ENCODE results near the gene DNLZ.
"Not testable (repeated sequence)": the region's sequence is repeated elsewhere in the genome, so short reads cannot be mapped to it uniquely, and the experiment has no call there.

DNLZ gene

DNA sequence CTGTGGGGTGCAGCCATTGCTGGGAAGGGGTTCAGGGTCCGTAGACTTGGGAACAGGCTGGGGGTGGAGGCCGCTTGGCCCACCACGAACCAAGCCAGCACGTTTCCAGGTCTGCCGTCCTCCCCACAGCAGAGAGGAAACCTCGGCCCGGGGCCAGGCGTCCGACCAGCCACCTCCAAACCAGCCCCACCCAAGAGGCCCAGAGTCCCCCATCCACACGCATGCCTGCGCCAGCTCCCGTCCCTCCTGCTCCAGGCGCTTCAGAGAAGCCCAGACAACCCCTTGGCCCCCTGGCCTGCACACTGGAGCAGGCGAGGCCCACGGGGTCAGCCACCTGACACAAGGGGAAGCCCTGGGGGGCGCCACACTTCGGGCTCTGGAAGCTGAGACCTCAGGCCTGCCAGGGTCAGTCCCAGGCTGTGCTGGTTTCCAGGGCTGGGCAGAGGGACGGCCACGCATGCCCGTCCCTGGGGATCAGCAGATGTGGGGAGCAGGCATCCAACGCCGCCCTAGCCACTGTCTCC, 6.3 kb downstream of the DNLZ start:
- no peak overlapping the region for H3K9ac ChIP-seq (ENCODE audit: low read depth, low read length)
- H3K27ac ChIP-seq (ENCODE audit: low read depth, low read length), result no peak overlapping the region

DNA sequence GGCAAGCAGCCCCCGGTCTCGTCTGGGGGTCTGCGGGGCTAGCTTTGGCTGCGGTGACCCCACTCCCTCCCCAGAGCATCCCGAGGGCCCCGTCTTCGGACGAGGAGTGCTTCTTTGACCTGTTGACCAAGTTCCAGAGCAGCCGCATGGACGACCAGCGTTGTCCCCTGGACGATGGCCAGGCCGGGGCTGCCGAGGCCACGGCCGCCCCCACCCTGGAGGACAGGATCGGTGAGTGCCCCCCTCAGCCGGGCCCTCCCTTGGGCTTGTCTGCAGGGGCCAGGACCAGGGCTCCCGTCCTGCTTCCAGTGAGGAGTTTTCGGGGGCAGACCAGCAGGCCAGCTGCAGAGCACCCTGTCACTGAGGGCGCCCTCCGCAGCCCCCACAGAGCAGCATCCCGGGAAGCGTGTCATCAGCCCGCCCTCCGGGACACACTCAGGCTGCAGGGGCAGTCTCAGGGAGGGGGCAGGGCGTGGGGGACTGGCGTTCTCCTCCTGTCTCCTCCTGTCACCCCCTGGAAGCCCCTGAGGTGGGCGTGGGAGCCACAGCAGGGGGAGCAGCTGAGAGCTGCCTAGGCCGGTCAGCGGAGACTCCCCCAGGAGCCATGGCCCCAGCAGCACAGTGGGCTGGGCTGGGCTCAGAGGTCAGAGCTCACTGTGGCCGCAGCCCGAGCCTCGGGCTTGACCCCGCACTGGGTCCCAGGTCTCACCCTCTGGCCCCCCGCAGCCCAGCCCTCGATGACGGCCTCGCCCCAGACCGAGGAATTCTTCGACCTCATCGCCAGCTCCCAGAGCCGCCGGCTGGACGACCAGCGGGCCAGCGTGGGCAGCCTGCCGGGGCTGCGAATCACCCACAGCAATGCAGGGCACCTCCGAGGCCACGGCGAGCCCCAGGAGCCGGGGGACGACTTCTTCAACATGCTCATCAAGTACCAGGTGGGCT, 7.7 kb downstream of the DNLZ start:
- WGBS, result 92% methylated on average over 54 of the region's 54 CpGs
- H3K36me3 ChIP-seq (ENCODE audit: insufficient read depth, low read length), result peaks cover 6% of the 10 kb centered on the region; the same call in 1 of the 2 replicates
- no peak overlapping the region; the same call in 1 of the 2 replicates for H3K9ac ChIP-seq (ENCODE audit: low read depth, low read length)
- no peaks in the 10 kb centered on the region for H3K27me3 ChIP-seq (ENCODE audit: insufficient read depth, low read length)
- no peak overlapping the region for H3K4me3 ChIP-seq (ENCODE audit: low read length)
- no peaks in the 10 kb centered on the region for H3K4me1 ChIP-seq (ENCODE audit: insufficient read depth, low read length)
- H3K27ac ChIP-seq (ENCODE audit: low read depth, low read length), result no peak overlapping the region
- no peaks in the 10 kb centered on the region for H3K9me3 ChIP-seq (ENCODE audit: insufficient read depth, low read depth, low read length)

More for the DNA sequence above, 6.3 kb downstream of the DNLZ start:
- no peaks in the 10 kb centered on the region for H3K9me3 ChIP-seq (ENCODE audit: insufficient read depth, low read depth, low read length)
- H3K36me3 ChIP-seq (ENCODE audit: insufficient read depth, low read length), result peaks cover 14% of the 10 kb centered on the region; the same call in 1 of the 2 replicates
- 95% methylated on average over 22 of the region's 22 CpGs for WGBS
- H3K27me3 ChIP-seq (ENCODE audit: insufficient read depth, low read length), result no peaks in the 10 kb centered on the region
- H3K4me3 ChIP-seq (ENCODE audit: low read length), result no peak overlapping the region
- no peaks in the 10 kb centered on the region for H3K4me1 ChIP-seq (ENCODE audit: insufficient read depth, low read length)

DNA sequence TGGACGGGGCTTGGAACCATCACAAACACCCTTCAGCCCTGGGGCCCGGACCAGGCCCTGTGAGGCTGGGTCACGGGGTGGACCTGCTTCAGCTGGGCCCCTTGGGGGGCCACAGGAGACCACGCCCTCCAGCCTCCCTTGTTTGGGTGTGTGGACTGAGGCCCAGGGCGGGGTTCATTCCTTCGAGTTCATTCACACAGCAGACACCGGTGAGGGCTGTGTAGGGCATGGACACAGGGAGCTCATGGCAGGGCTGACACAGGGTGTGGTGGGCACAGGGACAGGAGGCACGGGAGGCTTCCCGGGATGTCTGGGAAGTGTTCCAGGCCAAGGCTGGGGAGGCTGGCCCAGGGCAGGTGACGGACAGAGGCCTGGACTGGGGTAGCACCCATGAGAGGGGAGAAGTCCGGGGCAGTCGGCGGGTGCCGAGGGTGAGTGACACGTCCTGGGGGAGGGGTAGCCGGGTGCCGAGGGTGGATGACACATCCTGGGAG, 8.9 kb downstream of the DNLZ start:
- peaks cover 3% of the 10 kb centered on the region; the same call in 1 of the 2 replicates for H3K36me3 ChIP-seq (ENCODE audit: insufficient read depth, low read length)
- WGBS, result 88% methylated on average over 17 of the region's 17 CpGs
- H3K9ac ChIP-seq (ENCODE audit: low read depth, low read length), result no peak overlapping the region

DNA sequence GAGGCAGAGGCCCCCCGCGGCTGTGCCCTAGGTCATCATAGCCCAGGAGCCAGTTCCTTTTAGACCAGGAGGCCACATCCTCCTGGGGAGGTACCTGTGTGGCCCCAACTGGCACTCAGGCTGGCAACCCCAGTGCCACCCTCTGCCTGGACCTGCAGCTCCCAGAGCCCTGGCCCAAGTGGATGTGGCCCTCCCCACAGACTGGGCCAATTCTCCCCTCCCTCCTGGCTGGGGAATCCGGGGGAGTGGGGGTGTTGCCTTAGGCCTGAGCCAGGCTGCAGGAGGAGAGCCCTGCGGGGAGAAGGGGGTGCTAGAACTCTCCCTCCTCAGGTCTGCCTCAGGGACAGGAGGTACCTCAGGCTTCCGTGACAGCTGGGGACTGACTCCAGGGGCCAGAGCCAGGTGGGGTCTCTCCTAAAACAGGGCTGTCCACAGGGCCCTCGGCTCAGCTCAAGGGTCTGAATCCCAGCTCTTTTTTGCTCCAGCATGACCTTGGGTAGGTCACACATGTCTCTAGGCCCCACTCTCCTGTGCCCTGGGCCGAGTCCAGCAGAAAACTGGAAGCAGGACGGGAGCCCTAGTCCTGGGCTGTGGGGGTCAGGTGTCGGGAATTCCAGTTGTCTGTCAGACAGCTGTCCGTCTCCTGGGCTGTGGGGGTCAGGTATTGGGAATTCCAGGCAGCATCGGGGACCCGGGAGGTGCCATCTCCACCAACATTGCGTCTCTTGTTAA, 9.6 kb downstream of the DNLZ start:
- H3K4me3 ChIP-seq (ENCODE audit: low read length), result no peak overlapping the region
- no peaks in the 10 kb centered on the region for H3K9me3 ChIP-seq (ENCODE audit: insufficient read depth, low read depth, low read length)
- no peak overlapping the region for H3K9ac ChIP-seq (ENCODE audit: low read depth, low read length)
- peaks cover 3% of the 10 kb centered on the region; the same call in 1 of the 2 replicates for H3K36me3 ChIP-seq (ENCODE audit: insufficient read depth, low read length)
- 88% methylated on average over 13 of the region's 13 CpGs for WGBS
- H3K27ac ChIP-seq (ENCODE audit: low read depth, low read length), result no peak overlapping the region
- no peaks in the 10 kb centered on the region for H3K27me3 ChIP-seq (ENCODE audit: insufficient read depth, low read length)
- H3K4me1 ChIP-seq (ENCODE audit: insufficient read depth, low read length), result no peaks in the 10 kb centered on the region

More for the DNA sequence above, 8.9 kb downstream of the DNLZ start:
- no peaks in the 10 kb centered on the region for H3K9me3 ChIP-seq (ENCODE audit: insufficient read depth, low read depth, low read length)
- H3K4me1 ChIP-seq (ENCODE audit: insufficient read depth, low read length), result no peaks in the 10 kb centered on the region
- H3K27me3 ChIP-seq (ENCODE audit: insufficient read depth, low read length), result no peaks in the 10 kb centered on the region
- H3K27ac ChIP-seq (ENCODE audit: low read depth, low read length), result no peak overlapping the region
- no peak overlapping the region for H3K4me3 ChIP-seq (ENCODE audit: low read length)

DNA sequence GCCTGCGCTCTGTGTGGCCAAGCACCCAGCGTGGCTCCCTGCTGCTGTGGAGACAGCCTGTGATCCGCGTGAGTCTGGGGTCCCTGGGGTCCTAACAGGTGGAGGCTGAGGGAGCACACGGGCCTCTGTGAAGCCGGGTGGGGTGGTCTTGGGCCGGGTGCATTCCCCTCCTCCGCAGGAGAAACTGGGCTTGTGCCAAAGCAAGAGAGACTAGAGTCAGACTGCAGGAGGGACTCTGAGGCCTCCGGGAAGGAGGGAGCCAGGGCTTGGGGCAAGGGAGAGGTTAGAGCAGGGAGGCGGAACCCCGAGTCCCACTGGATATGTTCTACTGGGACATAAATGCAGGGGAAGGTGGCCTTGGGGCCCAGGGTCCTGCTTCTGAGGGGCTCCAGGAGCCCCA, 10.5 kb downstream of the DNLZ start:
- Histone ChIP-seq H3K4me1 (ENCODE audit: insufficient read depth, low read length) (no peaks in the 10 kb centered on the region), H3K9ac (ENCODE audit: low read depth, low read length) (no peak overlapping the region), H3K9me3 (ENCODE audit: insufficient read depth, low read depth, low read length) (no peaks in the 10 kb centered on the region), H3K36me3 (ENCODE audit: insufficient read depth, low read length) (peaks cover 3% of the 10 kb centered on the region; the same call in 1 of the 2 replicates), H3K4me3 (ENCODE audit: low read length) (no peak overlapping the region), H3K27me3 (ENCODE audit: insufficient read depth, low read length) (no peaks in the 10 kb centered on the region), H3K27ac (ENCODE audit: low read depth, low read length) (no peak overlapping the region)
- 93% methylated on average over 11 of the region's 11 CpGs for WGBS

DNA sequence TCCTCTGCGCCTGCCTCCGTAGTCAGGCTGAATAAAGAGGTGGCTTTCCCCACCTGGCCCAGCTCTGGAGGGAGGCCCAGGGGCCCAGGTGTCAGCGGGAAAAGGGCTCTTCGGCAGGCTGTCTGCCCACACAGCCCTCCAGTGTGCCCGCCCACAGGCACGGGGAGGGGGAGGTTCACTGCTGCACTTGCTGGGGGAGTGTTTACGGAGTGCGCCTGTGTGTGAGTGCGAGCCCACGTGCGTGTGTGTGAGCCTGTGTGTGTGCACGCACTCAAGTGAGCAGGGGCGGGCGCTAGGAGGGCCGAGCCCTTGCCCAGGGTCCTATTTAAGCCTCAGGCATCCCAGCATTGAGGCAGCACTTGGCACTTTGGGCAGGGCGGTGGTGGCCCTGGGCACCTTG, 10.9 kb downstream of the DNLZ start:
- H3K4me1 ChIP-seq (ENCODE audit: insufficient read depth, low read length), result no peaks in the 10 kb centered on the region
- no peak overlapping the region for H3K4me3 ChIP-seq (ENCODE audit: low read length)
- H3K9ac ChIP-seq (ENCODE audit: low read depth, low read length), result no peak overlapping the region

DNA sequence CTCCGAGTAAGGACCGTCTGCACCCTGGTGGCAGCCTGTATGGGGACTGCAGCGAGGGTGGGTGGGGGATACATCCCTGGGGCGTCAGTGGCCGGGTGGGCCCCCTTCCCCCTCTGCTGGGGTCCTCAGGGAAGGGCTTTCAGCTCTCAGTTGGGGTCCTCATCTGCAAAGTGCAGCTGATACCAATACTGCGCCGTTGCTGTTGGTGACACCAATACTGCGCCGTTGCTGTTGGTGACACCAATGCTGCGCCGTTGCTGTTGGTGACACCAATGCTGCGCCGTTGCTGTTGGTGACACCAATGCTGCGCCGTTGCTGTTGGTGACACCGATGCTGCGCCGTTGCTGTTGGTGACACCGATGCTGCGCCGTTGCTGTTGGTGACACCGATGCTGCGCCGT, 11.7 kb downstream of the DNLZ start:
- not testable (repeated sequence) for H3K36me3 ChIP-seq (ENCODE audit: insufficient read depth, low read length); H3K4me1 ChIP-seq (ENCODE audit: insufficient read depth, low read length); H3K4me3 ChIP-seq (ENCODE audit: low read length); H3K27ac ChIP-seq (ENCODE audit: low read depth, low read length); H3K27me3 ChIP-seq (ENCODE audit: insufficient read depth, low read length); H3K9me3 ChIP-seq (ENCODE audit: insufficient read depth, low read depth, low read length); H3K9ac ChIP-seq (ENCODE audit: low read depth, low read length)
- WGBS, result 94% methylated on average over 19 of the region's 24 CpGs

More for the DNA sequence above, 10.9 kb downstream of the DNLZ start:
- Histone ChIP-seq H3K27ac (ENCODE audit: low read depth, low read length) (no peak overlapping the region), H3K9me3 (ENCODE audit: insufficient read depth, low read depth, low read length) (no peaks in the 10 kb centered on the region), H3K27me3 (ENCODE audit: insufficient read depth, low read length) (no peaks in the 10 kb centered on the region), H3K36me3 (ENCODE audit: insufficient read depth, low read length) (peaks cover 3% of the 10 kb centered on the region; the same call in 1 of the 2 replicates)
- WGBS, result 83% methylated on average over 16 of the region's 16 CpGs

DNA sequence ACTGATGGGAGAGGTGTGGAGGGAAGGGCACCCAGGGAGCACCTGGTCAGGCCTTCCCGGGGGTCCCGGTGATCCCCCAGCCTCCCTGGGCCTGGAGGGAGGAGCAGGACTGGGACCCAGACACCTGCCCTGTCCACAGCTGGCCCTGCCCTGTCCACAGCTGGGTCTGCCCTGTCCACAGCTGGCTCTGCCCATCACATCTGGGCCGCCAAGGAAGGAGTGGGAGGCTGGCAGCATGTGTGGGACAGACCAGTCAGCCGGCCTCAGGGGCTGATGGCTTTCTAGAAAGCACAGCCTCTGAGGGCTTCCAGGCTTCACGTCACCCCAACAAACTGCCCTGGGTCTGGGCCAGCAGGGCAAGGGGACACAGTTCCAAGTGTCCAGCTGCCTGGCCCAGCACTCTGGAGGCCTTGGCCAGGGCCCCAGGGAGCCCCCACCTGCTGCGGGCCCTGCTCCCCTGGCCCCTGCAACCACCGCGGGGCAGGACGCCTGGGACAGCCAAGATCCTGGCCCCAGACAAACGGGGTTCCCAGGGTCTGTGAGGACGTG, 12.2 kb downstream of the DNLZ start:
- H3K9ac ChIP-seq (ENCODE audit: low read depth, low read length), result no peak overlapping the region
- no peak overlapping the region for H3K27ac ChIP-seq (ENCODE audit: low read depth, low read length)
- 91% methylated on average over 11 of the region's 11 CpGs for WGBS
- no peaks in the 10 kb centered on the region for H3K9me3 ChIP-seq (ENCODE audit: insufficient read depth, low read depth, low read length)
- no peak overlapping the region for H3K4me3 ChIP-seq (ENCODE audit: low read length)
- no peaks in the 10 kb centered on the region for H3K27me3 ChIP-seq (ENCODE audit: insufficient read depth, low read length)
- H3K36me3 ChIP-seq (ENCODE audit: insufficient read depth, low read length), result peaks cover under 1% of the 10 kb centered on the region; the same call in 1 of the 2 replicates
- H3K4me1 ChIP-seq (ENCODE audit: insufficient read depth, low read length), result 0 out of 2 replicates have a peak, but pooled peaks cover 3% of the 10 kb centered on the region

DNA sequence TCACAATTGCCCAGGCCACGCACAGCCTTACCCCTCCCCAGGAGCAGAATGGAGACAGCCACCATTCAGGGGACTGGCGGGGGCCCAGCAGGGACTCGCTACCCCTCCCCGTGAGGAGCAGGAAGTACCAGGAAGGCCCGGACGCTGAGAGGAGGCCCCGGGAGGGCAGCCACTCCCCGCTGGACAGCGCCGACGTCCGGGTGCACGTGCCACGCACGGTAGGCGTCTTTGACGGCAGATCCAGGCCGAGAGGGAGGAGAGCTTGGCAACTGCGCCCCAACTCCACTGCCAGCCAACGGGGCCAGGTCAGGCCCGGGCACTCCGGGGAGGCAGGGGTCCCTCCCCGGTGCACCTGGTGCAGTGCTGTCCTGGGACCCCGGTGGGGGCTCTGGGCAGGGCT, 14.0 kb downstream of the DNLZ start:
- no peaks in the 10 kb centered on the region for H3K27me3 ChIP-seq (ENCODE audit: insufficient read depth, low read length)
- H3K4me3 ChIP-seq (ENCODE audit: low read length), result no peak overlapping the region
- 86% methylated on average over 24 of the region's 24 CpGs for WGBS
- 0 out of 2 replicates have a peak, but pooled peaks cover 5% of the 10 kb centered on the region for H3K4me1 ChIP-seq (ENCODE audit: insufficient read depth, low read length)
- no peak overlapping the region for H3K9ac ChIP-seq (ENCODE audit: low read depth, low read length)
- no peaks in the 10 kb centered on the region for H3K36me3 ChIP-seq (ENCODE audit: insufficient read depth, low read length)
- H3K27ac ChIP-seq (ENCODE audit: low read depth, low read length), result no peak overlapping the region
- H3K9me3 ChIP-seq (ENCODE audit: insufficient read depth, low read depth, low read length), result no peaks in the 10 kb centered on the region

DNA sequence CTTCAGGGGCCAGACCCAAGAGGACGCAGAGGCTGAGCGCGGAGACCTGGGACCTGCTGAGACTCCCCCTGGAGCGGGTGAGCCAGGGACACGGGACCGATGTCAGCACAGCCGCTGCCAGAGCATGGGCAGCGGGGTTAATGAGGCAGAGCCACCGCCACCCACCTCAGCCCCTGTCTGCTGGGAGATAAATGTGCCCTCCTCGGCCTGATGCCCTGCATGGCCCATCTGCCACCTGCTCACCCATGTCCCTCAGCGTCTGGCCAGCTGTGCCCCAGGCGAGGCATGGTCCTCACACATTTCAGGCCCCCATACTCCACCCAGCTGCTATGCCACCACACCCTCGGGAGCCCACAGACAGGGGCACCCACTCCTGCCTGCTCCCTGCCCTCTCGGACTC, 14.9 kb downstream of the DNLZ start:
- H3K27ac ChIP-seq (ENCODE audit: low read depth, low read length), result no peak overlapping the region
- H3K9ac ChIP-seq (ENCODE audit: low read depth, low read length), result no peak overlapping the region
- 93% methylated on average over 14 of the region's 14 CpGs for WGBS
- H3K4me3 ChIP-seq (ENCODE audit: low read length), result no peak overlapping the region
- no peaks in the 10 kb centered on the region for H3K27me3 ChIP-seq (ENCODE audit: insufficient read depth, low read length)
- H3K4me1 ChIP-seq (ENCODE audit: insufficient read depth, low read length), result 0 out of 2 replicates have a peak, but pooled peaks cover 5% of the 10 kb centered on the region
- H3K36me3 ChIP-seq (ENCODE audit: insufficient read depth, low read length), result no peaks in the 10 kb centered on the region
- H3K9me3 ChIP-seq (ENCODE audit: insufficient read depth, low read depth, low read length), result no peaks in the 10 kb centered on the region

Measured in HUES64 (cell line).